HCT116 (cell line): ENCODE data around the gene LY86. TPM values are rescaled to one million over a fixed set of nuclear protein-coding genes. Genes with fewer than 3 reads are reported as not detected.

ENCODE experiments used
- ATAC-seq: fragments of 200-7000 bp; cut with Tn5 transposase; 2 replicates; pipeline ENCODE4 v1.9.1; 2020; ENCODE audit warnings: mild to moderate bottlenecking, moderate library complexity
- BruUV-seq: library from RNA; stranded (reverse); fragments of 400-500 nt; replicated peaks from 2 replicates; lab custom pipeline; 2021; lab: Mats Ljungman, UMichigan
- CTCF ChIA-PET: fragments of 300-600 bp; sonication (Branson Sonifier 250); formaldehyde crosslinking; loops from one replicate; lab custom pipeline; 2021; ENCODE audit warnings: antibody characterized with exemption; lab: Charles Lee
- POLR2A ChIA-PET: fragments of 300-600, 350-600 bp; sonication (Branson Sonifier 250); formaldehyde crosslinking; loops from one replicate; lab custom pipeline; 2021; ENCODE audit warnings: antibody characterized with exemption; lab: Charles Lee
- RAD21 ChIA-PET, 2 experiments: fragments of 300-600 bp; sonication (Branson Sonifier 250); formaldehyde crosslinking; loops; one replicate each; lab custom pipeline; 2023; ENCODE audit warnings: low total read pairs in 2 of 2; ENCODE audit not compliant: uncharacterized antibody in 2 of 2, unreplicated experiment in 2 of 2, low non-redundant PET in 1 of 2; lab: Charles Lee
- DNase-seq: peaks from one replicate; pipeline ENCODE4 v3.0.0-alpha.2; 2010; ENCODE audit warnings: low read depth, low spot score
- H2AFZ ChIP-seq: fragments of 200-600 bp; shearing (Covaris generic), sonication (generic); 2 replicates; pipeline ENCODE4 v1.6.1; 2017; ENCODE audit warnings: low read depth, mixed run types, mixed read lengths, antibody characterized with exemption, low read length; ENCODE audit not compliant: poor library complexity, severe bottlenecking
- H3K27ac ChIP-seq: 2 replicates; pipeline ENCODE4 v1.5.1; 2012; ENCODE audit warnings: low read depth, low read length
- H3K27me3 ChIP-seq: fragments of 200-600 bp; sonication (generic); 2 replicates; pipeline ENCODE4 v1.6.1; 2016; ENCODE audit warnings: mixed run types, low read length, mixed read lengths; ENCODE audit not compliant: insufficient read depth
- H3K36me3 ChIP-seq, 2 experiments: fragments of 200-500 bp in 1 of 2; fragments of 200-600 bp in 1 of 2; sonication (Bioruptor generic) in 1 of 2; sonication (generic) in 1 of 2; 2 replicates each; pipeline versions ENCODE4 v1.5.1 to v1.6.1; 2014 to 2016; ENCODE audit warnings: low read length in 2 of 2, inconsistent platforms in 1 of 2, mixed read lengths in 1 of 2, mixed run types in 1 of 2; ENCODE audit not compliant: insufficient read depth in 2 of 2, control insufficient read depth in 1 of 2
- H3K4me1 ChIP-seq, 2 experiments: fragments of 200-600 bp in 1 of 2; sonication (generic) in 1 of 2; 2 replicates each; pipeline versions ENCODE4 v1.5.1 to v1.6.1; 2012 to 2017; ENCODE audit warnings: low read length in 2 of 2, inconsistent platforms in 1 of 2, mild to moderate bottlenecking in 1 of 2, mixed read lengths in 1 of 2, mixed run types in 1 of 2, moderate library complexity in 1 of 2; ENCODE audit not compliant: insufficient read depth in 2 of 2, control insufficient read depth in 1 of 2
- H3K4me2 ChIP-seq: fragments of 200-600 bp; sonication (generic); 2 replicates; pipeline ENCODE4 v1.6.1; 2017; ENCODE audit warnings: mixed run types, low read length, mixed read lengths
- H3K4me3 ChIP-seq, 2 experiments: fragments of 200-600 bp in 1 of 2; sonication (generic) in 1 of 2; replicated peaks in 1 of 2; 2 replicates each; pipeline ENCODE4 v1.5.1; 2011 to 2016; ENCODE audit warnings: low read length in 2 of 2, control low read depth in 1 of 2, low read depth in 1 of 2, mild to moderate bottlenecking in 1 of 2, mixed read lengths in 1 of 2, mixed run types in 1 of 2
- H3K79me2 ChIP-seq: fragments of 200-600 bp; sonication (generic); 2 replicates; pipeline ENCODE4 v1.6.1; 2017; ENCODE audit warnings: mild to moderate bottlenecking, mixed run types, low read length, moderate library complexity, mixed read lengths; ENCODE audit not compliant: insufficient read depth
- H3K9ac ChIP-seq: fragments of 200-600 bp; sonication (generic); 2 replicates; pipeline ENCODE4 v1.6.1; 2016; ENCODE audit warnings: low read length, mixed read lengths
- H3K9me2 ChIP-seq: fragments of 200-600 bp; sonication (generic), shearing (Covaris generic); 2 replicates; pipeline ENCODE4 v1.6.1; 2017; ENCODE audit warnings: mixed run types, mild to moderate bottlenecking, moderate library complexity; ENCODE audit not compliant: insufficient read depth
- H3K9me3 ChIP-seq, 2 experiments: fragments of 200-500 bp in 1 of 2; fragments of 200-600 bp in 1 of 2; sonication (Bioruptor generic) in 1 of 2; sonication (generic) in 1 of 2; 2 replicates each; pipeline ENCODE4 v1.6.1; 2014 to 2017; ENCODE audit warnings: low read length in 2 of 2, mixed read lengths in 2 of 2, inconsistent platforms in 1 of 2, low read depth in 1 of 2, mild to moderate bottlenecking in 1 of 2, mixed run types in 1 of 2, moderate library complexity in 1 of 2; ENCODE audit not compliant: control insufficient read depth in 1 of 2, insufficient read depth in 1 of 2
- H4K20me1 ChIP-seq: fragments of 200-600 bp; sonication (generic), shearing (Covaris generic); 2 replicates; pipeline ENCODE4 v1.6.1; 2017; ENCODE audit warnings: mixed run types, mild to moderate bottlenecking, moderate library complexity; ENCODE audit not compliant: insufficient read depth
- CBX3 ChIP-seq: IDR thresholded peaks from 2 replicates; pipeline ENCODE4 v1.6.1; 2012; ENCODE audit warnings: low read depth
- EGR1 ChIP-seq: IDR thresholded peaks from 2 replicates; pipeline ENCODE4 v1.6.1; 2012; ENCODE audit warnings: low read depth
- ELF1 ChIP-seq: IDR thresholded peaks from 2 replicates; pipeline ENCODE4 v1.6.1; 2012; ENCODE audit warnings: low read depth, borderline replicate concordance
- EZH2phosphoT487 ChIP-seq: fragments of 200-600 bp; IDR thresholded peaks from 2 replicates; pipeline ENCODE4 v1.6.1; 2018; ENCODE audit warnings: antibody characterized with exemption, borderline replicate concordance
- JUND ChIP-seq: IDR thresholded peaks from 2 replicates; pipeline ENCODE4 v1.6.1; 2012
- POLR2A ChIP-seq: IDR thresholded peaks from 2 replicates; pipeline ENCODE4 v1.7.0; 2011; ENCODE audit warnings: borderline replicate concordance; ENCODE audit not compliant: insufficient read depth, insufficient read length; ENCODE audit errors: extremely low read depth
- RAD21 ChIP-seq: IDR thresholded peaks from 2 replicates; pipeline ENCODE4 v1.6.1; 2012; ENCODE audit warnings: low read depth, mild to moderate bottlenecking
- SIN3A ChIP-seq: IDR thresholded peaks from 2 replicates; pipeline ENCODE4 v1.6.1; 2012; ENCODE audit warnings: low read depth
- SRF ChIP-seq: IDR thresholded peaks from 2 replicates; pipeline ENCODE4 v1.6.1; 2012; ENCODE audit warnings: low read depth
- TCF7L2 ChIP-seq: IDR thresholded peaks from 2 replicates; pipeline ENCODE4 v1.7.0; 2011; ENCODE audit warnings: borderline replicate concordance, inconsistent platforms; ENCODE audit not compliant: insufficient read depth, insufficient read length; ENCODE audit errors: extremely low read depth
- YY1 ChIP-seq: IDR thresholded peaks from 2 replicates; pipeline ENCODE4 v1.6.1; 2011; ENCODE audit warnings: low read length, low read depth, moderate library complexity, mild to moderate bottlenecking; ENCODE audit not compliant: insufficient replicate concordance; ENCODE audit errors: extremely low read depth
- ZFX ChIP-seq: fragments of 450-650 bp; IDR thresholded peaks from 2 replicates; pipeline ENCODE4 v1.6.1; 2017
- ZNF274 ChIP-seq: fragments of 200-500 bp; sonication (Bioruptor generic); IDR thresholded peaks from 2 replicates; pipeline ENCODE4 v1.6.1; 2014; ENCODE audit warnings: mild to moderate bottlenecking, low read depth, low read length, inconsistent platforms
- intact Hi-C: fragments of 100-400 bp; cut with micrococcal nuclease; formaldehyde crosslinking; loops from 2 replicates; pipeline ENCODE4 v1.10.0; 2022
- total RNA-seq: library from RNA; stranded (reverse); gene quantifications from one replicate; pipeline ENCODE4 v1.2.1, GENCODE V29; 2021; ENCODE audit not compliant: unreplicated experiment
- TF ChIP-seq, protein P1 (sequence below): IDR thresholded peaks from 2 replicates; pipeline ENCODE4 v1.6.1; 2012
- TF ChIP-seq, protein P2 (sequence below): IDR thresholded peaks from 2 replicates; pipeline ENCODE4 v1.6.1; 2012; ENCODE audit warnings: low read depth
- TF ChIP-seq, protein P3 (sequence below), 3 experiments: fragments of 200-600 bp in 1 of 3; sonication (generic) in 1 of 3; IDR thresholded peaks in 2 of 3; conservative IDR thresholded peaks in 1 of 3; 2 replicates each; pipeline ENCODE4 v1.5.1; 2012 to 2017; ENCODE audit warnings: low read depth in 2 of 3, low read length in 2 of 3, antibody characterized with exemption in 1 of 3, borderline replicate concordance in 1 of 3, control low read depth in 1 of 3, mild to moderate bottlenecking in 1 of 3, mixed read lengths in 1 of 3, mixed run types in 1 of 3, moderate library complexity in 1 of 3; ENCODE audit not compliant: insufficient read depth in 1 of 3
- TF ChIP-seq, protein P4 (sequence below): IDR thresholded peaks from 2 replicates; pipeline ENCODE4 v1.6.1; 2012

The LY86 gene
- total RNA-seq, 1 experiment from 2014 or later, result not detected

DNA sequence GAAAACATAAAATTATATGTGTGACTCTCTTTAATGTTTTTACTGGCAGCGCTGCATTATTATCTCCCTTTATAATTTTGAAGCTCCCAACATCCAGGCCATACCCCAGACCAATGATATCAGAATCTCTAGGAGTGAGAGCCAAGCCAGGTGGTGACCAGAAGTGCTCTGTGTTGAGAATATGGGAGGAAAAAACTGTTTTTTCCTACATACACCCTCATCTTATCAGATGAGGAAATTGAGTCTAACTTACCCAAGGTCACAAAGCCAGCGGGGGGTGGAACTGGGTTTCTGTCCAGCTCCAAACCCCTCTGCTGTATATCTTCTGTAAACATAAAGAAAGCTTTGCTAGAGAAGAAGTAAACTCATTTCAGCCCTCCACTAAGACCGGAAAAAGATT is 42.5 kb downstream of the LY86 start (continued):
- TF ChIP-seq, protein P1, sequence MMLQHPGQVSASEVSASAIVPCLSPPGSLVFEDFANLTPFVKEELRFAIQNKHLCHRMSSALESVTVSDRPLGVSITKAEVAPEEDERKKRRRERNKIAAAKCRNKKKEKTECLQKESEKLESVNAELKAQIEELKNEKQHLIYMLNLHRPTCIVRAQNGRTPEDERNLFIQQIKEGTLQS, result no peak
- TF ChIP-seq RAD21 (no peak), ELF1 (no peak)

DNA sequence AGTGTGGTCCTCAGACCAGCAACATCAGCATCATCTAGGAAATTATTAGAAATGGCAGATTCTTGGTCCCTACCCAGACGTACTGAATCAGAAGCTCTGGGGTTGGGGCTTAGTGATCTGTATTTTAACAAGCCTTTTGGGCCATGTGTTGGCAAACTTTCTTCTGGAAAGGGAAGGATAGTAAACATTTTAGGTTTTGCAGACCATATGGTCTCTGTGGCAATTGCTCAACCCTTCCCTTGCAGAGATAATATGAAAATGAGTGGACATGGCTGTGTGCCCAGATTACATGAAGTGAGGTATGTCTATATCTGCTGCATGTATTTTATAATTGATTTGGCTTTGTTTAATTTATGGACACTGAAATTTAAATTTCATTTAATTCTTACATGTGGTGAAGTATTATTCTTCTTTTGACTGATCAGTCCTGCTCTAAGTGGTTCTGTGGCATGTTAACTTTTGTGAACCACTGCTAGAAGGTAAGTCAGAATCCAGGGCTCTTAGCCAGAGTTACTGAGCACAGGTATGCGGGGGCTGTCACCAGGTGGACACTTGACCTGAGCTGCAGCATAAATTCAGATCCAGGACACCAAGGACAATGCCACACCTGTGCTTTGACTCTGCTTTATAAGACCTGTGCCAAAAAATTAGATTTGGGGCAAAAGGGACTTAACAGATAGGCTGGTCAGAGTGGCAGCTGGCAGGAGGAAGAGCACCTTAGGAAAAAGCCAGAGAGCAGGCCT is 43.2 kb downstream of the LY86 start:
- Histone ChIP-seq H3K9ac (no peak overlapping the region), H3K9me2 (no peaks in the 10 kb centered on the region), H3K4me1 (no peaks in the 10 kb centered on the region), H3K36me3 (no peaks in the 10 kb centered on the region), H3K4me2 (no peak overlapping the region), H3K4me3 (no peak overlapping the region), H4K20me1 (no peaks in the 10 kb centered on the region), H3K27me3 (peaks cover 36% of the 10 kb centered on the region), H3K9me3 (no peaks in the 10 kb centered on the region), H3K27ac (no peak overlapping the region), H3K79me2 (no peaks in the 10 kb centered on the region), H2AFZ (no peak overlapping the region)
- DNase-seq (no peak), ATAC-seq (no peak)
- POLR2A ChIA-PET, result no interaction called here
- TF ChIP-seq JUND (no peak), YY1 (no peak), POLR2A (no peak), SRF (no peak), ZNF274 (no peak), ZFX (no peak), SIN3A (no peak), ELF1 (no peak), EGR1 (no peak), CBX3 (no peak), EZH2phosphoT487 (no peak), TCF7L2 (no peak)
- TF ChIP-seq, protein P2, sequence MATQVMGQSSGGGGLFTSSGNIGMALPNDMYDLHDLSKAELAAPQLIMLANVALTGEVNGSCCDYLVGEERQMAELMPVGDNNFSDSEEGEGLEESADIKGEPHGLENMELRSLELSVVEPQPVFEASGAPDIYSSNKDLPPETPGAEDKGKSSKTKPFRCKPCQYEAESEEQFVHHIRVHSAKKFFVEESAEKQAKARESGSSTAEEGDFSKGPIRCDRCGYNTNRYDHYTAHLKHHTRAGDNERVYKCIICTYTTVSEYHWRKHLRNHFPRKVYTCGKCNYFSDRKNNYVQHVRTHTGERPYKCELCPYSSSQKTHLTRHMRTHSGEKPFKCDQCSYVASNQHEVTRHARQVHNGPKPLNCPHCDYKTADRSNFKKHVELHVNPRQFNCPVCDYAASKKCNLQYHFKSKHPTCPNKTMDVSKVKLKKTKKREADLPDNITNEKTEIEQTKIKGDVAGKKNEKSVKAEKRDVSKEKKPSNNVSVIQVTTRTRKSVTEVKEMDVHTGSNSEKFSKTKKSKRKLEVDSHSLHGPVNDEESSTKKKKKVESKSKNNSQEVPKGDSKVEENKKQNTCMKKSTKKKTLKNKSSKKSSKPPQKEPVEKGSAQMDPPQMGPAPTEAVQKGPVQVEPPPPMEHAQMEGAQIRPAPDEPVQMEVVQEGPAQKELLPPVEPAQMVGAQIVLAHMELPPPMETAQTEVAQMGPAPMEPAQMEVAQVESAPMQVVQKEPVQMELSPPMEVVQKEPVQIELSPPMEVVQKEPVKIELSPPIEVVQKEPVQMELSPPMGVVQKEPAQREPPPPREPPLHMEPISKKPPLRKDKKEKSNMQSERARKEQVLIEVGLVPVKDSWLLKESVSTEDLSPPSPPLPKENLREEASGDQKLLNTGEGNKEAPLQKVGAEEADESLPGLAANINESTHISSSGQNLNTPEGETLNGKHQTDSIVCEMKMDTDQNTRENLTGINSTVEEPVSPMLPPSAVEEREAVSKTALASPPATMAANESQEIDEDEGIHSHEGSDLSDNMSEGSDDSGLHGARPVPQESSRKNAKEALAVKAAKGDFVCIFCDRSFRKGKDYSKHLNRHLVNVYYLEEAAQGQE, result no peak
- TF ChIP-seq, protein P3, sequence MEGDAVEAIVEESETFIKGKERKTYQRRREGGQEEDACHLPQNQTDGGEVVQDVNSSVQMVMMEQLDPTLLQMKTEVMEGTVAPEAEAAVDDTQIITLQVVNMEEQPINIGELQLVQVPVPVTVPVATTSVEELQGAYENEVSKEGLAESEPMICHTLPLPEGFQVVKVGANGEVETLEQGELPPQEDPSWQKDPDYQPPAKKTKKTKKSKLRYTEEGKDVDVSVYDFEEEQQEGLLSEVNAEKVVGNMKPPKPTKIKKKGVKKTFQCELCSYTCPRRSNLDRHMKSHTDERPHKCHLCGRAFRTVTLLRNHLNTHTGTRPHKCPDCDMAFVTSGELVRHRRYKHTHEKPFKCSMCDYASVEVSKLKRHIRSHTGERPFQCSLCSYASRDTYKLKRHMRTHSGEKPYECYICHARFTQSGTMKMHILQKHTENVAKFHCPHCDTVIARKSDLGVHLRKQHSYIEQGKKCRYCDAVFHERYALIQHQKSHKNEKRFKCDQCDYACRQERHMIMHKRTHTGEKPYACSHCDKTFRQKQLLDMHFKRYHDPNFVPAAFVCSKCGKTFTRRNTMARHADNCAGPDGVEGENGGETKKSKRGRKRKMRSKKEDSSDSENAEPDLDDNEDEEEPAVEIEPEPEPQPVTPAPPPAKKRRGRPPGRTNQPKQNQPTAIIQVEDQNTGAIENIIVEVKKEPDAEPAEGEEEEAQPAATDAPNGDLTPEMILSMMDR (IDR thresholded peaks at IDR 0.05 in 2 of 3, conservative IDR thresholded peaks at IDR 0.05 in 1 of 3; ENCODE audit: borderline replicate concordance in 1 of 3, insufficient read depth in 1 of 3, low read depth in 2 of 3, low read length in 2 of 3), result no peak
- TF ChIP-seq, protein P4, sequence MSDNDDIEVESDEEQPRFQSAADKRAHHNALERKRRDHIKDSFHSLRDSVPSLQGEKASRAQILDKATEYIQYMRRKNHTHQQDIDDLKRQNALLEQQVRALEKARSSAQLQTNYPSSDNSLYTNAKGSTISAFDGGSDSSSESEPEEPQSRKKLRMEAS, result no peak
- TF ChIP-seq, protein P1, result no peak
- intact Hi-C loops, result no loop called here
- RAD21 ChIA-PET, result no interaction called here
- BruUV-seq, result no TSS peak
- CTCF ChIA-PET, result no interaction called here
